GM08714 (cell line): ENCODE results near the gene CRELD2.

ENCODE experiments used
- H3K4me3 ChIP-seq: fragments of 200-500 bp; sonication (Bioruptor generic); 2 replicates; pipeline ENCODE4 v1.5.1; 2014; ENCODE audit warnings: mild to moderate bottlenecking, low read length, inconsistent platforms
- ZNF274 ChIP-seq: IDR thresholded peaks from 2 replicates; pipeline ENCODE4 v1.6.1; 2012; ENCODE audit warnings: mild to moderate bottlenecking, low read depth, low read length

Gene CRELD2, protein sequence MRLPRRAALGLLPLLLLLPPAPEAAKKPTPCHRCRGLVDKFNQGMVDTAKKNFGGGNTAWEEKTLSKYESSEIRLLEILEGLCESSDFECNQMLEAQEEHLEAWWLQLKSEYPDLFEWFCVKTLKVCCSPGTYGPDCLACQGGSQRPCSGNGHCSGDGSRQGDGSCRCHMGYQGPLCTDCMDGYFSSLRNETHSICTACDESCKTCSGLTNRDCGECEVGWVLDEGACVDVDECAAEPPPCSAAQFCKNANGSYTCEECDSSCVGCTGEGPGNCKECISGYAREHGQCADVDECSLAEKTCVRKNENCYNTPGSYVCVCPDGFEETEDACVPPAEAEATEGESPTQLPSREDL

DNA sequence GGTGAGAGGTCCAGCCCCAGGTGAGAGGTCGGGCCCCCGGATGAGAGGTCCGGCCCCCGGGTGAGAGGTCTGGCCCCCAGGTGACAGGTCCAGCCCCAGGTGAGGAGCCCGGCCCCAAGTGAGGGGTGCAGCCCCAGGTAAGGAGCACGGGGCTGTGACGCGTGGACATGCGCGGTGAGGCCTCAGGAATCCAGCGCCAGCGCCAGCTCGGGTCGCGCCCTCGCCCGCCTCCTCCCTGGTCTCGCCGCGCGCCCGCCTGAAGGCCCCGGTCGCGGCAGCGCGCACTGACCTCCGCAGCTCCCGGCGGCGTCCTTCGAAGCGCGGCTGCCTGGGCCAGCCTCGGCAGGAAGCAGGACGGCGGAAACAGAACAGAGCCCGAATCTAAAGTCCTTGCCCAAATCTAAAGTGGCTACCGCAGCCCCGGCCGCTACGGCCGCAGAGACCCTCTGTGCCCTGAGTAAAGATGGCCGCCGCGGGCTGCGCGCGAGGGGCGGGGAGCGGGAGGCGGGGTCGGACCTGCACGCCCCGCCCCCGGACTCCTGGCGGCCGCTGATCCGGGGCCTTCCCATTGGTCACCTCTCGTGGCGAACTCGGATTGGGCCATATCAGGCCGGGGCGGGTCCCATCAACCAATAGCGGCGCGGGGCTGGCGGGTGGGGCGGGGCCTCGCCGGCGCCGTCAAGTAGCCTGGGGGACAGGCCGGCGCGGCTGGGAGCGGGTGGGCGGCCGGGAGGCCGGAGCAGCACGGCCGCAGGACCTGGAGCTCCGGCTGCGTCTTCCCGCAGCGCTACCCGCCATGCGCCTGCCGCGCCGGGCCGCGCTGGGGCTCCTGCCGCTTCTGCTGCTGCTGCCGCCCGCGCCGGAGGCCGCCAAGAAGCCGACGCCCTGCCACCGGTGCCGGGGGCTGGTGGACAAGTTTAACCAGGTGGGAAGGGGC lies at the start of gene CRELD2, which contains the start of gene ALG12:
Gene CRELD2, plus strand, starts transcription at position 661 of the 937 bp plus-strand sequence. Its CDS starts 136 bp downstream, at position 797.
Gene ALG12, minus strand, starts transcription at position 465 of the 937 bp plus-strand sequence. CDS start 4,673 bp downstream, outside the sequence.
- H3K4me3 ChIP-seq, result peak within 1 kb of the TSS; percentile 70
- TF ChIP-seq ZNF274, result no peak

DNA sequence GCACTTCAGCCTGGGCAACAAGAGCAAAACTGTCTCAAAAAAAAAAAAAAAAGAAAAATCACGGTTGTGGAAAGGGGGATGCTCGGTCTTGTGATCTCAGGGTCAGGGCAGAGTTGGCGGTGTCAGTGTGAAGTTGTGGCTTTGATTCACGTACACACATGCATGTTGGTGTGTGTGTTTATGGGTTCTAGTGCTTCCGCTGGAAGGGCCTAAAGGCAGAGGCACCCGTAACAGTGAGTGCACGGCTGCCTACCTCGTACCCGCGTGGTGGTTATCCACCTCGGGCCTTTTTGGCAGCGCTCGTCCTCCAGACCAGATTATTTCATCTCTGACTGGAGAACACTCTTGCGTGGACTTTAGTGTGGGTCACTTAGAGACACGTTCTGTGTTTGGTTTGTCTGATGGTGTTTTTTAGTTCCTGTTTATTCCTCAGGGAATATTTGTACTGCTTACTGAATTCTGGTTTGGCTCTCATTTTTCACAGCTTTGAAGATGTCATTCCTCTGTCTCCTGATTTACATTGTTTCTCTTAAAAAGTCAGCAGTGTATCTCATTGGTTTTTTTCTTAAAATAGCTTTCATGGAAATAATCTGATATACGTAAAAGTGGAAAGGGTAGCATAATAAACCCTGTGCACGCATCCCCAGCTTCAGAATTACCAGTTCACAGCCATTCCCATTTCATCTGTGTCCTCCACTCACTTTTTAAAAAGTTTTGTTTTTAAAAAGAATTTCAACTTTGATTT lies 49.2 kb upstream of the CRELD2 start:
- TF ChIP-seq ZNF274, result no peak
- no peak overlapping the region for H3K4me3 ChIP-seq

DNA sequence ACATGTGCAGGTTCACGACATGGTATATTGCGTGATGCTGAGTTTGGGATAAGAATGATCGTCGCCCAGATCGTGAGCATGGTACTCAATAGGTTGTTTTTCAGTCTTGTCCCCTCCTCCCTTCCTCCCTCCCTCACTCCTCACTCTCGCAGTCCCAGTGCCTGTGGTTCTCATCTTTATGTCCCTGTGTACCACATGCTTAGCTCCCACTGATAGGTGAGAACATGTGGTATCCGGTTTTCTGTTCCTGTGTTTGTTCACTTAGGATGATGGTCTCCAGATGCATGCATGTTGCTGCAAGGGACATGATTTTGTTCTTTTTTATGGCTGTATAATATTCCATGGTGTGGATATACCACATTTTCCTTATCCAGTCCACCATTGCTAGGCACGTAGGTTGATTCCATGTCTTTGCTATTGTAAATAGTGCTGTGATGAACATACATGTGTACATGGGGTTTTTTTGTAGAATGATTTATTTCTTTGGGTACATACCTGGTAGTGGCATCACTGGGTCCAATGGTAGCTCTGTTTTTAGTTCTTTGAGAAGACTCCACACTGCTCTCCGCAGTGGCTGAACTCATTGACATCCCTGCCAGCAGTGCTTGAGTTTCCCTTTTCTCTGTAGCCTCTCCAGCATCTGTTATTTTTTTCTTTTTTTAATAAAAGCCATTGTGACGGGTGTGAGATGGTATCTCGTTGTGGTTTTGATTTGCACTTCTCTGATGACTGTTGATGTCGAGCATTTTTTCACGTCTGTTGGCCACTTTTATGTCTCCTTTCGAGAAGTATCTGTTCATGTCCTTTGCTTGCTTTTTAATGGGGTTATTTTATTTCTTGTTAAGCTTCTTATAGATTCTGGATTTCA lies 48.4 kb upstream of the CRELD2 start:
- TF ChIP-seq ZNF274, result no peak
- no peak overlapping the region for H3K4me3 ChIP-seq

DNA sequence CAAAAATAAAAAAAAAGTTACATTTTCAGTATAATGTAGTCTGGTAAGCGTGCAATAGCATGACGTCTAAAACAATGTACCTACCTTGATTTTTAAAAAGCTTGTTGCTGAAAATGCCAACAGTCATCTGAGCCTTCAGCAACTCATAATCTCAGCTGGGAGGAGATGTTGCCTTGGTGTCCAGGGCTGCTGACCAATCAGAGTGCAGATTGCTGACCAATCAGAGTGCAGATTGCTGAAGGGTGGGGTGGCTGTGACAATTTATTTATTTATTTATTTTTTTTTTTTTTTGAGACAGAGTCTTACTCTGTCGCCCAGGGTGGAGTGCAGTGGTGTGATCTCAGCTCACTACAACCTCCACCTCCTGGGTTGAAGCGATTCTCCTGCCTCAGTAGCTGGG lies 47.0 kb upstream of the CRELD2 start:
- H3K4me3 ChIP-seq, result no peak overlapping the region
- TF ChIP-seq ZNF274, result no peak

DNA sequence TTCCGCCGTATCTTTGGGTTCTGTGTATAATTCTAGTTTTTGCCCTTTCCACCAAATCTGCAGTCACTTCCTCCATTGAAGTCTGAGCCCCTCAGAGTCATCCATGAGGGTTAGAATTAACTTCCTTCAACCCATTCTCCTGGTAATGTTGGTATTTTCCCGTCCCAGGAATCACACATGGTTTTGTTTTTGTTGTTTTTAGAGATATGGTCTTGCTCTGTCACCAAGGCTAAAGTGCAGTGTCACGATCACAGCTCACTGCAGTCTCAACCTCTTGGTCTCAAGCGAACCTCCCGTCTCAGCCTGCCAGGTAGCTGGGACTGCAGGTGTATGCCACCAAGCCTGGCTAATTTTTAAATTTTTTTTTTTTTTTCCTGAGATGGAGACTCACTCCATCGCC lies 46.1 kb upstream of the CRELD2 start:
- no peak for TF ChIP-seq ZNF274
- H3K4me3 ChIP-seq, result no peak overlapping the region

DNA sequence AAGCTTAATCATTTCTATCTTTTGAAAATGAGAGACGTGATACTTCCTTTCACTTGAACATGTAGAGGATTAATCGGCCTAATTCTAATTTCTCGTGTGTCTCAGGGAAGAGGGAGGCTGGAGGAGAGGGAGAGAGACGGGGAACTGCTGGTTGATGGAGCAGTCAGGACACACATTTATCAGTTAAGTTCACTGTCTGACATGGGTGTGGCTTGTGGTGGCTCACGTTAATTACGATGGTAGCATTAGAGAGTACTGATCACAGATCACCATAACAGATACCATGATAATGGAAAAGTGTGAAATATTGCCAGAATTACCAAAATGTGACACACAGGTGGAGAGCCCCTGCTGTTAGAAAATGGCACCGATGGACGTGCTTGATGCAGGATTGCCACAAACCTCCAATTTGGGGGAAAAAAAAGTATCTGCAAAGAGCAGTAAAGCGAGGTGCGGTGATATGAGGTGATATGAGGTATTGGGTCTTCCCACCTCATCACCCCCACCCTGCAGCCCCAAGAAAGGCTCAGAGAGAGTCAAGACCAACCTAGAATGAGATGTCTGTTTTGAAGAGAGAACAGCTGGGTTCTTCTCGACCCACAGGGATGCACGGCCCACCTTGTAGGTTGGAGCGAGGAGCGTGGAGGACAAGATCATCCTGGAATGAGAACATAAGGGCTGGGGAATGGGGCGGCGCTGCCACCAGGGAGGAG lies 45.0 kb upstream of the CRELD2 start:
- TF ChIP-seq ZNF274, result no peak
- no peak overlapping the region for H3K4me3 ChIP-seq

DNA sequence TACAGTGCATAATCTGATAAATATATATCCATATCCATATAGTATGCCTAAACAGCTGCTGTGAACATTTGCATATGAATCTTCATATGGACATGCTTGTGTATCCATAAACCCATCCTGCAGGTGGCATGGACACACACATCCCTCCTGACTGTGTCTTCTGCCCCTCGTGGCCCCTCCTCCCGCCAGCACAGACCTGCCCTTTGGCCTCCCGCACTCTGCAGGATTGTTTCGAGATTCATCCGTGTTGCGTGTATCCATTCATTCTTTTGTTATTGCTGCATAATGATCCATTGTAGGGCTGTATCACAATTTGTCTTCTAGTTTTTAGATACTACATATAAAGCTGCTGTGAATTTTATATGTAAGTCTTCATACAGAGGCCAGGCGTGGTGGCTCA lies 40.8 kb upstream of the CRELD2 start:
- no peak overlapping the region for H3K4me3 ChIP-seq

DNA sequence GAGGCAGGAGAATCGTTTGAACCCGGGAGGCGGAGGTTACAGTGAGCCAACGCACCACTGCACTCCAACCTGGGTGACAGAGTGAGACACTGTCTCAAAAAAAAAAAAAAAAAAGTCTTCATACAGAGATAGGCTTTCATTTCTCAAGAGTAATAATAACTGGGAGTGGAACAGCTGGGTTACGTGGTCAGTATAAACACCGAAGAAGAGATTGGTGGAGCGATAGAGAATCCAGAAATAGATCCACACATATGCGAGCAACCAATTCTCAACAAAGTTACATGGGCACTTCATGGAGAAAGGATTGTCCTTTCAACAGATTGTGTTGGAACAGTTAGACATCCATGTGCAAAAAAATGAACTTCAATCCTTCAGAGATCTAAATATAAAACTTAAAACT lies 40.2 kb upstream of the CRELD2 start:
- no peak overlapping the region for H3K4me3 ChIP-seq
- TF ChIP-seq ZNF274, result no peak

More for the DNA sequence above, 40.8 kb upstream of the CRELD2 start:
- TF ChIP-seq ZNF274, result no peak

DNA sequence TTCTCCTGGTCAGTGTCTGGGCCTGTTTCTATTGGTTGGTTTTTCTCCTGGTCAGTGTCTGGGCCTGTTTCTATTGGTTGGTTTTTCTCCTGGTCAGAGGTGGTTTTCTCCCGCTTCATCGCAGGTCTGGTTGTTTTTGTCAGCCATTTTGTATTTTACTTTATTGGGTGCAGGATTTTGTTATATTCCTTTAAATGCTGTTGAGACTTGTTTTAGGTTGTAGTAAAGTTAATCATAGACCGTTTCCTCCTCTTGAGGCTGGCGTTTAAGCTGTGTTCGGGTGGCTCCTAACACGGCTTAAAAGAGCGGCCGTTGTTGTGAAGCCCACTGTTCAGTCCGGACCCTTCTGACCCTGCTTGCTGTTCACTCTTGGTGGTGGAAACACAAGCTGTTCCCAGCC lies 38.6 kb upstream of the CRELD2 start:
- H3K4me3 ChIP-seq, result no peak overlapping the region
- no peak for TF ChIP-seq ZNF274

DNA sequence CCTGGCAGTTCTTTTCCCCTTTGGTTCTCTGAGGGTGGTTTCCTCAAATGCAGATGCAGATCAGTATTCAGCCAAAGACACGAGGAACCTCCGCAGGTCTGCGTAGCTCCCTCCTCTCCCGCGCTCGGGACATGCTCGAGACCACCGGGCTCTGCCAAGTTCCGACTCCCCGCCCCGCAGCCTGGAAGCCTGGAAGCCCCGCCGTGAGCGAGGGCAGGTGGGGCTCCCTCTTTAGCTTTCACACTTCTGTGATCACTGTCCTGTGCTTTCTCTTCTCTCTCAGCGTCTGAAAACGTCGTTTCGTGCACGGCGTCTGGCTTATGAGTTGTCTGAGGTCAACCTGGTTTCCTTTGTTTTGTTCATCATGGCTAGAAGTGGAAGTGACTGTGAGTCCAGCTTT lies 38.2 kb upstream of the CRELD2 start:
- no peak overlapping the region for H3K4me3 ChIP-seq

DNA sequence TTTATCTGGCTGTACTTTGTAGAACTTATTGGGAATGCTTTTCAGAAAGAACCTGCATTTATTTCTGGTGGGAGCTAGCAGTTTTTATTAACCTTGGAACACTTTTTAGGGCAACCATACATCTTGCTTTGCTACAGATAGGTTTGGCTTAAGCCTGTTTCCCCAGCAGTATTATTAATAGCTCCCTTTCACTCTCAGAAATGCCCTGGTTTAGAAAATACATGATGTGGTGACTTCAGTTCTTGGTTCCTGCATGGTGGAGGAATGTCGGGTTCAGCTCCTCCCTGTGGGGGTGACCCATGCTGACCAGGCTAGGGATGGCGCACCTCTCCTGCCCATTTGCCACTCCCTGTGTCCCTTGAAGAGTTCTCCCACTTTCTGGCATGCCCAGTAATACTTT lies 36.6 kb upstream of the CRELD2 start:
- no peak for TF ChIP-seq ZNF274
- peak overlapping the region; percentile 43; the same call in 1 of the 2 replicates for H3K4me3 ChIP-seq

More for the DNA sequence above, 38.2 kb upstream of the CRELD2 start:
- no peak for TF ChIP-seq ZNF274

DNA sequence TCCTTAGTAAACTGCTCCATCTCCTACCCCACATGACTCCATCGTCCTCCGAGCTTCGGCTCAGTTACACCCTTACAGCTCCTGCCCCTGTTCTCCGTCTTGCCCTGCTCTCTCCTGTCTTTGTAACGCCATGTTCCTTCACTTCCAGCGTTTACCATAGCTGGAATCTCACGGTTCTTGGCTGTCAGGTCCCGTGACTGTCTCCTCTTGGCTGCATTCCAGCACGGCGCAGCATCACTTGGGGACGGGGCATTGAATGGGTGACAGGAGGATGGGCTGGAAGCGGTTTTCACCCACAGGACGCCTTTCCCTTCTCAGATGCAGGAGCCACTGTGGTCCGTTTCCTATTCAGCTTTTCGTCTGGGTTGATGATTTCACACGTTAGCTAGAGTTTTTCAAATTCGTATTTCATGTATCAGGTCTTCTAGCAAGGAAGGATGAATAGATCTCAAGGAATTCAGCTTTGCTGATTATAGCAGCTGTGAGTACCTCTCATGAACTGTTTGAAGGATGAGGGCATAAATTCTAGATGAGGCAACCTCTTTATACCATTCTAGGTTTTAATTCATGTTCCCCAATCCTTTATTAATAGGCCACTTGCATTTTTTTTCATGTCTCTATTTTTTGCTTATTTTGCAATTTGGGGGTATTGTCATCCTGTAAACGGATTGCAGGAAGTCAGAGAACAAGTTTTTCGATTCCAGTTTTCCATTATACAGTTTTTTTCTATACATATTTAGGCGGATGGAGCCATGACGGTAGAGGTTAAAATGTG lies 35.7 kb upstream of the CRELD2 start:
- TF ChIP-seq ZNF274, result no peak
- no peak overlapping the region for H3K4me3 ChIP-seq
